ENCODE measurements around the gene PLEKHA4. TPM values are rescaled to one million over a fixed set of nuclear protein-coding genes. Genes with fewer than 3 reads are reported as not detected.

The PLEKHA4 gene
- total and polyA plus RNA-seq, 2 experiments from 2014 or later: 12.2 to 12.3 TPM

DNA sequence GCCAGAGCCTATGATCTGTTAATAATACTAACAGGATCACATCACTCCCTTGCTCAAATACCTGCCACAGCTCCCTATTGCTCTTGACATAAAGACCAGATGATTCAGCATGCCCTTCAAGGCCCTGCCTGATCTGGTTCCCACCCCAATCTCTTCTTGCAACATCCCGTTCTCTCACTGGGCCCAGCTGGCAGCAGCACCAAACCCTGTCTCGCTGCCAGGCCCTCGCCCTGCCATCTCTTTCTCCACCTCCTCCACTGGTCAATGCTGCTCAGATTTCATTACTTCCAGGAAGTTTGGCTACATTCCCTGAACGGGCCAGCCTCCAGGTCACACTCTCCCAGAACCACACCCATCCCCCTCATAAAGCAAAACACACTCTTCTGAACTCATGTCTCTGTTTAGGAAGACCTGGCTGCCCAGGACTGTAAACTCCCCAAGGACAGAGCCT is 49.0 kb downstream of the PLEKHA4 start (continued):
- TF ChIP-seq, protein P1, sequence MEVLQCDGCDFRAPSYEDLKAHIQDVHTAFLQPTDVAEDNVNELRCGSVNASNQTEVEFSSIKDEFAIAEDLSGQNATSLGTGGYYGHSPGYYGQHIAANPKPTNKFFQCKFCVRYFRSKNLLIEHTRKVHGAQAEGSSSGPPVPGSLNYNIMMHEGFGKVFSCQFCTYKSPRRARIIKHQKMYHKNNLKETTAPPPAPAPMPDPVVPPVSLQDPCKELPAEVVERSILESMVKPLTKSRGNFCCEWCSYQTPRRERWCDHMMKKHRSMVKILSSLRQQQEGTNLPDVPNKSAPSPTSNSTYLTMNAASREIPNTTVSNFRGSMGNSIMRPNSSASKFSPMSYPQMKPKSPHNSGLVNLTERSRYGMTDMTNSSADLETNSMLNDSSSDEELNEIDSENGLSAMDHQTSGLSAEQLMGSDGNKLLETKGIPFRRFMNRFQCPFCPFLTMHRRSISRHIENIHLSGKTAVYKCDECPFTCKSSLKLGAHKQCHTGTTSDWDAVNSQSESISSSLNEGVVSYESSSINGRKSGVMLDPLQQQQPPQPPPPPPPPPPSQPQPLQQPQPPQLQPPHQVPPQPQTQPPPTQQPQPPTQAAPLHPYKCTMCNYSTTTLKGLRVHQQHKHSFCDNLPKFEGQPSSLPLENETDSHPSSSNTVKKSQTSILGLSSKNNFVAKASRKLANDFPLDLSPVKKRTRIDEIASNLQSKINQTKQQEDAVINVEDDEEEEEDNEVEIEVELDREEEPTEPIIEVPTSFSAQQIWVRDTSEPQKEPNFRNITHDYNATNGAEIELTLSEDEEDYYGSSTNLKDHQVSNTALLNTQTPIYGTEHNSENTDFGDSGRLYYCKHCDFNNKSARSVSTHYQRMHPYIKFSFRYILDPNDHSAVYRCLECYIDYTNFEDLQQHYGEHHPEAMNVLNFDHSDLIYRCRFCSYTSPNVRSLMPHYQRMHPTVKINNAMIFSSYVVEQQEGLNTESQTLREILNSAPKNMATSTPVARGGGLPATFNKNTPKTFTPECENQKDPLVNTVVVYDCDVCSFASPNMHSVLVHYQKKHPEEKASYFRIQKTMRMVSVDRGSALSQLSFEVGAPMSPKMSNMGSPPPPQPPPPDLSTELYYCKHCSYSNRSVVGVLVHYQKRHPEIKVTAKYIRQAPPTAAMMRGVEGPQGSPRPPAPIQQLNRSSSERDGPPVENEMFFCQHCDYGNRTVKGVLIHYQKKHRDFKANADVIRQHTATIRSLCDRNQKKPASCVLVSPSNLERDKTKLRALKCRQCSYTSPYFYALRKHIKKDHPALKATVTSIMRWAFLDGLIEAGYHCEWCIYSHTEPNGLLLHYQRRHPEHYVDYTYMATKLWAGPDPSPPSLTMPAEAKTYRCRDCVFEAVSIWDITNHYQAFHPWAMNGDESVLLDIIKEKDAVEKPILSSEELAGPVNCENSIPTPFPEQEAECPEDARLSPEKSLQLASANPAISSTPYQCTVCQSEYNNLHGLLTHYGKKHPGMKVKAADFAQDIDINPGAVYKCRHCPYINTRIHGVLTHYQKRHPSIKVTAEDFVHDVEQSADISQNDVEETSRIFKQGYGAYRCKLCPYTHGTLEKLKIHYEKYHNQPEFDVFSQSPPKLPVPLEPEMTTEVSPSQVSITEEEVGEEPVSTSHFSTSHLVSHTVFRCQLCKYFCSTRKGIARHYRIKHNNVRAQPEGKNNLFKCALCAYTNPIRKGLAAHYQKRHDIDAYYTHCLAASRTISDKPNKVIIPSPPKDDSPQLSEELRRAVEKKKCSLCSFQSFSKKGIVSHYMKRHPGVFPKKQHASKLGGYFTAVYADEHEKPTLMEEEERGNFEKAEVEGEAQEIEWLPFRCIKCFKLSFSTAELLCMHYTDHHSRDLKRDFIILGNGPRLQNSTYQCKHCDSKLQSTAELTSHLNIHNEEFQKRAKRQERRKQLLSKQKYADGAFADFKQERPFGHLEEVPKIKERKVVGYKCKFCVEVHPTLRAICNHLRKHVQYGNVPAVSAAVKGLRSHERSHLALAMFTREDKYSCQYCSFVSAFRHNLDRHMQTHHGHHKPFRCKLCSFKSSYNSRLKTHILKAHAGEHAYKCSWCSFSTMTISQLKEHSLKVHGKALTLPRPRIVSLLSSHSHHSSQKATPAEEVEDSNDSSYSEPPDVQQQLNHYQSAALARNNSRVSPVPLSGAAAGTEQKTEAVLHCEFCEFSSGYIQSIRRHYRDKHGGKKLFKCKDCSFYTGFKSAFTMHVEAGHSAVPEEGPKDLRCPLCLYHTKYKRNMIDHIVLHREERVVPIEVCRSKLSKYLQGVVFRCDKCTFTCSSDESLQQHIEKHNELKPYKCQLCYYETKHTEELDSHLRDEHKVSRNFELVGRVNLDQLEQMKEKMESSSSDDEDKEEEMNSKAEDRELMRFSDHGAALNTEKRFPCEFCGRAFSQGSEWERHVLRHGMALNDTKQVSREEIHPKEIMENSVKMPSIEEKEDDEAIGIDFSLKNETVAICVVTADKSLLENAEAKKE (CRISPR knock-in tag; IDR thresholded peaks at IDR 0.05): no peak
- TF ChIP-seq ZNF331 (CRISPR knock-in tag; IDR thresholded peaks at IDR 0.05; ENCODE audit: low read depth) (no peak), EZH2 (IDR thresholded peaks at IDR 0.05; ENCODE audit: low read depth, unreplicated experiment) (no peak), EZH2phosphoT487 (IDR thresholded peaks at IDR 0.05; ENCODE audit: unreplicated experiment) (no peak), CREB1 (CRISPR knock-in tag; IDR thresholded peaks at IDR 0.05; ENCODE audit: low read depth) (no peak), JUNB (IDR thresholded peaks at IDR 0.05; ENCODE audit: unreplicated experiment) (no peak), POLR2AphosphoS5 (IDR thresholded peaks at IDR 0.05; ENCODE audit: low read depth) (no peak), NANOG (IDR thresholded peaks at IDR 0.05; ENCODE audit: borderline replicate concordance) (no peak), ZNF114 (CRISPR knock-in tag; IDR thresholded peaks at IDR 0.05) (no peak)
- TF ChIP-seq, protein P2, sequence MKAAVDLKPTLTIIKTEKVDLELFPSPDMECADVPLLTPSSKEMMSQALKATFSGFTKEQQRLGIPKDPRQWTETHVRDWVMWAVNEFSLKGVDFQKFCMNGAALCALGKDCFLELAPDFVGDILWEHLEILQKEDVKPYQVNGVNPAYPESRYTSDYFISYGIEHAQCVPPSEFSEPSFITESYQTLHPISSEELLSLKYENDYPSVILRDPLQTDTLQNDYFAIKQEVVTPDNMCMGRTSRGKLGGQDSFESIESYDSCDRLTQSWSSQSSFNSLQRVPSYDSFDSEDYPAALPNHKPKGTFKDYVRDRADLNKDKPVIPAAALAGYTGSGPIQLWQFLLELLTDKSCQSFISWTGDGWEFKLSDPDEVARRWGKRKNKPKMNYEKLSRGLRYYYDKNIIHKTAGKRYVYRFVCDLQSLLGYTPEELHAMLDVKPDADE (IDR thresholded peaks at IDR 0.05): no peak
